IPS DF 4.7 (cell line): Measurements from ENCODE around the gene IFTAP.
"Not testable (repeated sequence)": the region's sequence is repeated elsewhere in the genome, so short reads cannot be mapped to it uniquely, and the experiment has no call there.

ENCODE experiments used
- DNase-seq: peaks from one replicate; pipeline ENCODE4 v3.0.0-alpha.2; 2013; ENCODE audit warnings: low spot score; ENCODE audit errors: extremely low read depth

IFTAP gene, protein sequence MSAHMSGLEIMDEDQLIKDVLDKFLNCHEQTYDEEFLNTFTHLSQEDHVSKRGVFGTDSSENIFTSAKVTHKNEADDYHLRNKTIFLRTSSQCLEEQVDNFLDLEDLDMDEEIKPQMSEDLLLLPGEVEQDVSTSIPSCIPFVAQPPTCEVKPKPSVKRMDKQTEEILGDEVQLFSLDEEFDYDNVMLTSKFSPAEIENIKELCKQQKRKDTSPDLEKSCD

DNA sequence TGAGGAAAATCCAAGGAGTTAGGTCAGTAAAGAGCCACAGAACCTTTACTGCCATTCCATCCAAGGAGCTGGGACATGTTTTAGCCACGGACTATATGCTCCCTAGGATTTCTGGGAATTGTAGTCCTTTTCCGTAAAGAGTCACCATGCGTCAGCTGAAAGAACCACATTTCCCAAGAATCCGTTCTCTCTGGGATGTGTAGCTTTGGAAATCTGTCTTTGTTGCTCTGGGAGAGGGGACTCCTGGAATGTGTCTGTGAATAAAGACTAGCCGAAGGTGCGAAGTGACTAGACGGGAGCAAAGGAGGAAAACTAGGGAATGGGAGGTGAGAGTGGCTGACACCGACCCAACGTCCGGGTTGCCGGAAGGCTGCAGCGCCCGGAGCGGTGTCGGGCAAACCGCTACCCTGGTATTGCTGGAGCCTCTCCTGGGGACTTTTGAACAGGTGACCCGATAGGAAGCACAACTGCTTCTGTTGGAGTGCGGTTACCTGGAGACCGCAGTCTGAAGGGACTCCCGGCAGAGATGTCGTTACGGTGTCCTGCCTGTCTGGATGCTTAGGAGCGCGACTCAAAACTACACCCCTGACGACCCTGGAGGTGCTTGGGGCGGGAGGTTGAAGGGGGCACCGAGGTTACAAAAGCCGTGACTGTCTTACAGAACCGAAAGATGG lies at the start of gene IFTAP:
IFTAP (plus strand) TSS at position 187 of the 674 bp plus-strand sequence. CDS start 15,602 bp downstream, outside the sequence.
- peak; percentile 88 for DNase-seq

DNA sequence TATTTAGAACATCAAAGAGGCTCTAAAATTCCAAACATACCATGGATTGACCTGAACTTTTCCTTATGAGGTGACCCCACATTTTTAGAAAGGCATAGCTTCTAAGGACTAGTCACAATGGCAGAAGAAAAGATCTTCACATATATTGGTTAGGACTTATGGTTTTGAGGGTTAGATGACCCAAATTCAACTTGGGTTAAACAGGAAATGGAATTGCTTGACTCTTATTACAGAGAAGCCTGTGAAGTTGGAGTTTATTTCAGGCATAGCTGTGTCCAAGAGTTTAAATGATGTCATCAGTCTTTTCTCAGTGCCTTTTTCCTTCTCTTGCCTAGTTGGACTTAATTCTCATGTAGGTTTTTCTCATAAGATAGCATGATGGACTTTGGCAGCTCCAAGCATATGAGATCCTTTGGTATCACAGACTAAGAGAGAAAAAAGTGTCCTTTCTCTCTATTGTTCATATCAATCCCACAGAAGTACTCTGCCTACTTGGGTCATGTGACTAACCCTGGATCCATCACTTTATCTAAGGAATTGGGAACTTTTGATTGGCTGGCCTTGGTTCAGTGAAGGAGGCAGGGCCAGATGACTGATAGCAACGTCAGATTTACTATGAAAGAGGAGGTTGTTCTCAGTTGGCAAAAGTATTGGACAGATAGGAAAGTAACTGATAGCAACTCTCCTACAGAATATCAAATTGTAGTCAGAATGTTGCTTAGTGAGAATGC lies 43.8 kb upstream of the IFTAP start:
- no peak for DNase-seq

DNA sequence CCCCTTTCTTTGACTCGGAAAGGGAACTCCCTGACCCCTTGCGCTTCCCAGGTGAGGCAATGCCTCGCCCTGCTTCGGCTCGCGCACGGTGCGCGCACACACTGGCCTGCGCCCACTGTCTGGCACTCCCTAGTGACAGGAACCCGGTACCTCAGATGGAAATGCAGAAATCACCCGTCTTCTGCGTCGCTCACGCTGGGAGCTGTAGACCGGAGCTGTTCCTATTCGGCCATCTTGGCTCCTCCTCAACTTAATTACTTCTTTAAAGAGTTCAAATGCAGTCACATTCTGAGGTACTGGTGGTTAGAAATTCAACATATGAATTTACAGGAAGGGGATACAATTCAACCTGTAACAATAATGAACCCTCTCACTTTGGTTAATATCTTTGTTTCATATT lies 36.9 kb upstream of the IFTAP start:
- DNase-seq = not testable (repeated sequence)

DNA sequence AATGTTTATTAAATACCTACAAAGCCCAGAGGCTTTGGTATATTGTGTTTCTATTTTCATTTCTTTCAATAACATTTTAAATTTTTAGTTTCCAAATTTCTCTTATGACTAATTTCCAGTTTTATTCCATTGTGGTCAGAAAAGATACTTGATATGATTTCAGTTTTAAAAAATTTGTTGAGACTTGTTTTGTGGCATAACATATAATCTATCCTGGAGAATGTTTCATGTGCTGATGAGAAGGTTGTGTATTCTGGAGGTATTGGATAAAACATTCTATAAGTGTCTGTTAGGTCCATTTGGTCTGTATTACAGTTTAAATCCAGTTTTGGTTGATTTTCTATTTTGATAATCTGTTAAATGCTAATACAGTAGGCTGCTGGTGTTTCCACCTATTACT lies 36.3 kb upstream of the IFTAP start:
- DNase-seq = no peak

DNA sequence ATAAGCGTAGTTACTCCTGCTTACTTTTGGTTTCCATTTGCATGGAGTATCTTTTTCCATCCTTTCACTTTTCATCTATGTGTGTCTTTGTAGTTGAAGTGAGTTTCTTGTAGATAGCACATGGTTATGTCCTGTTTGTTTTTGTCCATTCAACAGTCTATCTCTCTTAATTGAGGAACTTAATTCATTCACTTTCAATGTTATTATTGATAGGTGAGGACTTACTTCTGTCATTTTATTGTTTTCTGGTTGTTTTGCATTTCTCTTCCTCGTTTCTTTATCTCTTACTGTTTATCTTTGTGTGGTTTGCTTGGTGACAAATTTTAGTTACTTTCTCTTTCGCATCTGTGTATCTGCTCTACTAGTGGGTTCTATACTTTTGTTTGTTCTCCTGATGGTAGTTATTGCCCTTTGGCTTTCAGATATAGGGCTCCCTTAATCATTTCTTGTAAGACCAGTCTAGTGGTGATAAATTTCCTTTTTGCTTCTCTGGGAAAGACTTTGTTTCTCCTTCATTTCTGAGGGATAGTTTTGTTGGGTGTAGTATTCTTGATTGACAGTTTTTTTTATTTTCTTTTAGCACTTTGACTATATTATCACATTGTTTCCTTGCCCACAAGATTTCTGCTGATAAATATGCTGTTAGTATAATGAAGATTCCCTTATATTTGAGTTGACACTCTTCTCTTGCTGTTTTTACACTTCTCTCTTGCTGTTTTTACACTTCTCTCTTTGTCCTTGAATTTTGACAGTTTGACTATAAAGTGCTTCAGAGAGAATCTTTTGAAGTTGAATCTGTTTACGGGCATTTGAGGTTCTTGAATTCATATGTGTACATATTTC lies 35.5 kb upstream of the IFTAP start:
- no peak for DNase-seq

DNA sequence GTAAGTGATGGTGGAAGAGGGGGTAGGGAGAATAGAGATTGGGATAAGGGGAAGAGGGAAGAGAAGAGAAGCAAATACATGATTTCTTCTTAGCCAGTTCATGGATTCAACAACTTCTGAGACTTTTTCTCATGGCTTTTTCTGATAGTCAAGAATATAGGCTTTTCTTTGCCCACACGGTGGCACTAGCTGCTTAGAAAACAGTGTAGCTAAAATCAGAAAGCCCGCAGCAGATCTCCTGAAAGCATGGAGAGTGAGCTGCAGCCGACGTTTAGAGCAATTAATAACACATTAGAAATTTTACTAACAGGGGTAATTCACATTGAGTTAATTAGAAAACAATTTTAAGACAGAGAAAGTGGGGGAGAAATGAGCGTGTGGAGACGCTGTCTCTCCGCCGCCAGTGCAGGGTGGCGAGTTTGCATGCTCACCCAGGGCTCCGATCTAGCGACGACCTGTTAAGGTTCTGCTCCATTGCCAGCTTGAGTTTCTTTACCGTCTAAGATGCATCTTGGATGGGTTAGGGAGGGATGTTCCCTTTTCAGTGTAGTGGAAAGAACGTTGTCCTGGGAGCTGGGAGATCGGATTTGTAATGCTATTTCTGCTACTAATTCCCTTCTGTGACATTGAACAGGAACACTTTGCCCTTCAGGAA lies 29.8 kb upstream of the IFTAP start:
- DNase-seq = no peak

DNA sequence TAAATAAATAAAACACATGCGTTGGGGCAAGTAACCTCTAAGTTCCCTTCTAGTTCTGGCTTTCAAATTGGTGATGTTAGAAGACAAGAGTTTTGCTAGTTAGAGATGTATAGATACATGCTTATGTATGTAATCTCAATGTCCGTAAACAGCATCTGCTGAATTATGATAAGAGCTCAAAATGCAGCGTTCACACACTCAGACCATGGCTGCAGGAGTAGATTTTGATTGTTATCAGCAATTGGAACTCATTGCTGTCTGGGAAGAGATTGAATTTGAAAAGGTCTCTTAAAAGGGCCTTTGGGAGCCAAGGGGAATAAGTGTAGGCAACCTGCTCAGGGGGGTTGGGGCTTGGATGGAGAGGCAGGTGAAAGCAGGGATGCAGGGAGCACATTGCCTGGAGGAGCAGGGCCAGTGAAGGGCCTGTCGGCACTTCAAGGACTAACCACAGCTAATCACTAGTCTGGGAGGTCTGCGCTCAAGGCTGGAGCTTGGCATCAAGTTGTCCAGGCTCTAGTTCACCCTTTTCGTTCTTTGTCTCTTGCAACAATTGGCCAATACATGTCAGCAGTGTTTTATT lies 29.2 kb upstream of the IFTAP start:
- no peak for DNase-seq

DNA sequence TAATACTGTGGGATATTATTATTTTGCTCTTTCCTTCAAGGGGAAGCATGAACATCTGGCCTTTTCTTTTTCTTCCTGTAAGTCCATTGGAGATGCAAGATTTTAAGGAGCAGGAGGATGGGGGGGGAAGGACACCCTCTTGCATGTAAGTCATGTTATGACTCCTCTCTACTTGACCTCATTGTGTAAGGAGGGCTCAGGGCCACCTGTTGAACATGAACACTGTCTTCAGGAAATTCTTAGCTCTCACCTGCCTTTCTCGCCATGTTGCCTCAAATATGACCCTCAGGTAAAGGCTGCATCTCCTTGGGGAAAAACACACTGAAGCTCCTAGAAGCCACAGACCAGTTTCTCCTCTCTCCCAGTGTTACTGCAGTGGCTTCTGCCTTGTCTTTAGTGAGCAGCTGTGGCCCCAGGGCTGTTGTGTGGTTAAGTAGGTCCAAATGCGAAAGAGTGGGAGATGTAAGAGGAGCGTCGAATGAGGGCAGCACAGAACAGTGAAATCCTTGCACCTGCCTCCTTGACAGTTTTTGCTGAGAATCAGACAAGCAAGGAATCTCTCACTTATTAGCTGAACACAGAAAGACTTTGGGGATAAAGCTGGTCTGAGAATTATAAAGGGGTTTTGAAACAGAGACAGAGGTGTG lies 27.8 kb upstream of the IFTAP start:
- no peak for DNase-seq

DNA sequence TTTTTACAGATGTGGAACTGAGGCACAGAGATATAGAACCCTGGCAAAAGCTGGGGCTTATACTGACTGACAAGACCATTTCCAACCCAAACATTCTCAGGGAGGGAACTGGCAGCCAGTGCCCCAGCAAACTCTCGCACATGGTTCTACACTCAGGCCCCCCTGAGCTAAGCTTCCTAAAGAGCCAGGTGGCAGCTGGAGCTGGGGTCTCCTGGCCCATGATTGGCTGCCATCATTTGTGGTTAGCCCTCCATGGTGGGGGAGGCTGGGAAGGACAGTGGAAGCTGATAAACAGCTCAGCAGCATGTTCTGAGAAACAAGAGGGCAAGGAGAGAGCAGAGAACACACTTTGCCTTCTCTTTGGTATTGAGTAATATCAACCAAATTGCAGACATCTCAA lies 26.6 kb upstream of the IFTAP start, which contains the start of gene RAG1:
RAG1 (plus strand) TSS at position 314 of the 400 bp plus-strand sequence. CDS start 5,298 bp downstream, outside the sequence.
- DNase-seq = no peak

DNA sequence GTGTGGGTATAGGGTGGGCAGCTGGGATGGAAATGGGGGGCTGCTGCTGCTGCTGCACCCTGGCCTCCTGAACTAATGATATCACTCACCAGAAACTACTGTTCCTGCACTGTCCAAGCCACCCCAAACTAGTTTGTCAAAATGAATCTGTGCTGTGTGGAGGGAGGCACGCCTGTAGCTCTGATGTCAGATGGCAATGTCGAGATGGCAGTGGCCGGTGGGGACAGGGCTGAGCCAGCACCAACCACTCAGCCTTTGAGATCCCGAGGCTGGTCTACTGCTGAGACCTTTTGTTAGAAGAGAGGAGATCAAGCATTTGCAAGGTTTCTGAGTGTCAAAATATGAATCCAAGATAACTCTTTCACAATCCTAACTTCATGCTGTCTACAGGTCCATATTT lies 25.2 kb upstream of the IFTAP start:
- no peak for DNase-seq

DNA sequence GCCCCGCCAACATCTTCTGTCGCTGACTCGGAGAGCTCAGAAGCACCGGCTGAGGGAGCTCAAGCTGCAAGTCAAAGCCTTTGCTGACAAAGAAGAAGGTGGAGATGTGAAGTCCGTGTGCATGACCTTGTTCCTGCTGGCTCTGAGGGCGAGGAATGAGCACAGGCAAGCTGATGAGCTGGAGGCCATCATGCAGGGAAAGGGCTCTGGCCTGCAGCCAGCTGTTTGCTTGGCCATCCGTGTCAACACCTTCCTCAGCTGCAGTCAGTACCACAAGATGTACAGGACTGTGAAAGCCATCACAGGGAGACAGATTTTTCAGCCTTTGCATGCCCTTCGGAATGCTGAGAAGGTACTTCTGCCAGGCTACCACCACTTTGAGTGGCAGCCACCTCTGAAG lies 19.8 kb upstream of the IFTAP start:
- DNase-seq = no peak

DNA sequence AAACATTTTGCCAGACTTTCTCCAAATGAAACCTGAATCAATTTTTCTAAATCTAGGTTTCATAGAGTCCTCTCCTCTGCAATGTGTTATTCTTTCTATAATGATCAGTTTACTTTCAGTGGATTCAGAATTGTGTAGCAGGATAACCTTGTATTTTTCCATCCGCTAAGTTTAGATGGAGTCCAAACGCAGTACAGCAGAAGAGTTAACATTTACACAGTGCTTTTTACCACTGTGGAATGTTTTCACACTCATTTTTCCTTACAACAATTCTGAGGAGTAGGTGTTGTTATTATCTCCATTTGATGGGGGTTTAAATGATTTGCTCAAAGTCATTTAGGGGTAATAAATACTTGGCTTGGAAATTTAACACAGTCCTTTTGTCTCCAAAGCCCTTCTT lies 16.9 kb upstream of the IFTAP start:
- DNase-seq = no peak

DNA sequence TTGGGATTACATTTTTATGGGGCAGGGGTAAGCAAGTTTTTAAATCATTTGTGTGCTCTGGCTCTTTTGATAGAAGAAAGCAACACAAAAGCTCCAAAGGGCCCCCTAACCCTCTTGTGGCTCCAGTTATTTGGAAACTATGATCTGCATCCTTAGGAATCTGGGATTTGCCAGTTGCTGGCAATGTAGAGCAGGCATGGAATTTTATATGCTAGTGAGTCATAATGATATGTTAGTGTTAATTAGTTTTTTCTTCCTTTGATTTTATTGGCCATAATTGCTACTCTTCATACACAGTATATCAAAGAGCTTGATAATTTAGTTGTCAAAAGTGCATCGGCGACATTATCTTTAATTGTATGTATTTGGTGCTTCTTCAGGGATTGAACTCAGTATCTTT lies 16.4 kb upstream of the IFTAP start:
- DNase-seq = no peak

DNA sequence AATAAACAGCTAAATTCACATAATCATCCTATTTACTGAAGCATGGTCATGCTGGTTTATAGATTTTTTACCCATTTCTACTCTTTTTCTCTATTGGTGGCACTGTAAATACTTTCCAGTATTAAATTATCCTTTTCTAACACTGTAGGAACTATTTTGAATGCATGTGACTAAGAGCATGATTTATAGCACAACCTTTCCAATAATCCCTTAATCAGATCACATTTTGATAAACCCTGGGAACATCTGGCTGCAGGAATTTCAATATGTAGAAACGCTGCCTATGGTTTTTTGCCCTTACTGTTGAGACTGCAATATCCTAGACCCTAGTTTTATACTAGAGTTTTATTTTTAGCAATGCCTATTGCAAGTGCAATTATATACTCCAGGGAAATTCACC lies 15.8 kb upstream of the IFTAP start:
- no peak for DNase-seq

DNA sequence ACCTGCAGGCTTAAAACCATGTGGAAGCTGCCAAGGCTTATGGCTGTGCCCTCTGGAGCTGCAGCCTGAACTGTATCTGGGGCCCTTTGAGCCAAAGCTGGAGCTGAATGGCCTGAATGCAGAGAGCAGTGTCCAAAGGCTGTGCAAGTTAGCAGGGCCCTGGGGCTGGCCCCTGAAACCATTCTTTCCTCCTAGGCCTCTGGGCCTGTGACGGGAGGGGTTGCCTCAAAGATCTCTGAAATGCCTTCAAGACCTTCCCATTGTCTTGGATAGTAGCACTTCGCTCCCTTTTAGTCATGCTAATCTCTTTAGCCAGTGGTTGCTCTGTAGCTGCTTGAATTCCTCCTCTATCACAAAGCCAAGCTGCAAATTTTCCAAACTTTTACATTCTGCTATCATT lies 12.8 kb upstream of the IFTAP start:
- DNase-seq = no peak

DNA sequence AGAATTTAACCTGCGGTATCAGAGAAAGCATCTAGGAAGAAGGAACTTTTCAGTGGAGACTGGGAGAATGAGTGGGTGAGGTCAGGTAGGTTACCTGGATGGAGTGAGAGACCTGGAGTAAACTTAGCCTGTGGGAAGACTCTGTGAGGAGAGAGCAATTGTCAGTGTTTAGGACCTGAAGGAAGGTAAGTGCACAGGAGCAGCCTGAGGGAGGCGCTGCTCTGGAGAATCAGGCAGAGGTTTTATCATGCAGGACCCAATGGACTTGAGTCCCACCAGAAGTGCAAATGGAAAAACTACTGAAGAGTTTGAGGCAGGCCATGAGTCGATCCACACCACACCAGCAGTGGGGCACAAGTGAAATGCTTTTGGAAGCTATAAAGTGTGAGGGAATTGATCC lies 10.6 kb upstream of the IFTAP start:
- no peak for DNase-seq

DNA sequence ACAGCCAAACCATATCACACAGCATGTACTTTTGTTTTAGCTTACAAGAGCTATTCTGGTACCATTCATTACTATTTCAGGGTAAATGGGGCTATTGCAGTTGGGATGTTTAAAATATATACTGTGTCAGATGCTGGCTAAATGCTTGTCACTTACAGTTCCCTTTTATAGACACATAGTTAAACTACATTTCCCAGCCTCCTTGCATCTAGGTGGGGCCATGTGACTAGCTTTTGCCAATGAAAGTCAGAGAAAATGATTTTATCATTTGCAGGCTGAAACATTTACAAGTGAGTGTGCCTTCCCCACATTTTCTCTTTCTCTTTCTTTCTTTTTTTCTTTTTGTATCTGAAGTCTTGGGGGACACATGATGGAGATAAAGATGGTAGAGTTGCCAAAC lies 7.8 kb upstream of the IFTAP start:
- no peak for DNase-seq

DNA sequence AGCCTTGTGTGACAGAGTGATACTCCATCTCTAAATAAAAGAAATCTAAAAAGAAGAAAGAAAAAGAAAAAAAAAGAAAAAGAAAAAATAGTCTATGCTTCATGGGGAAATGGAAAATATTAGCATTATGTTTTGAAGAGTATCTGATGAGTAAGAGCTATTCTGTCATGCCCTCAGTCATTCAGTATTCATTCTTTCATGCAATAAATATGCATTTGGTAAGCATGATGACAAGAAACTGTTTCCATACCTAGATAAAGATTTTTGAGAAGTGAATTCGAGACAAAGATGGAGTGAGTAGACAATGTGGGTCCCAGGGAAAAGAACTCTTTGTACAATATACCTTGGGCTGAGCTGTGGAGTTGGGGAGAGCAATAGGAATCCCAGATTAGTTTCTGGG lies 6.2 kb upstream of the IFTAP start:
- DNase-seq = no peak

DNA sequence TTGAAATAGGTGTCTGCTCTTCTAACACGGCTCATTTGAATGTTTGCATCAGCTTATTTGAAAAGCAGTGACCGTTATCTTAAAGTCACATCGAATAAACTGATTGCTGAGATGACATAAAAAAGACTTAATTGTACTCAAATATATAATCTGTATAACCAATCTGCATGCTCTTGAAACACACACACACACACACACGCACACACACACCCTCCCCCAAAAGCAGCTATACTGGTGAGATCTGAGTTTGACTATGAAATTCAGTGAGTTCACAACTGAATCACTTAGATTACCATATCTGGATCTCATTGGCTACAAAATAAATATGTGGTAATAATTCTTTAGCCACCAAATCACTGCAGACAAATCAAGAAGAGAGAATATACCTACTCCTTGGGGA lies 3.8 kb upstream of the IFTAP start:
- no peak for DNase-seq

DNA sequence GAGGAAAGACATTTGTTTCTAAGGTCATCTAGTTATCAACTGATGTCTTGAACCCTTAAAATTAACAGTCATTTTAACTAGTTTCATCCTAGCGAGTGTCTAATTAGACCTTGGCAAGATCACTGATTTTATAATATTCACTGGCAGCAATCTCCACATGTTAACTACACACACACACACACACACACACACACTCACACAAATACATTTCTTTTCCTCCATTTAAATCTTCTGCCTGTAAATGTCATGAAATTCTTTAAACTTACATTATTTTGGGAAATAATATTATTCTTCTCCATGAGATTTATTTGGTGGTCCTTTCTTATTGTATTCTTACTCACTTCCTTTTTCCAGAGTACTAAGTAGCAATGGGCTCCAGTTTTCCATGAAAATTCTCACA lies 2.9 kb upstream of the IFTAP start:
- no peak for DNase-seq
